Calu3 (cell line): ENCODE results near the gene DGKI. TPM values are rescaled to one million over a fixed set of nuclear protein-coding genes. Genes with fewer than 3 reads are reported as not detected.

Source experiments
- BruUV-seq: library from RNA; stranded (reverse); fragments of 400-500 nt; replicated peaks from 2 replicates; lab custom pipeline; 2021; lab: Mats Ljungman, UMichigan
- CTCF ChIA-PET: fragments of 300-600 bp; sonication (Branson Sonifier 250); formaldehyde crosslinking; loops from one replicate; lab custom pipeline; 2022; ENCODE audit warnings: antibody characterized with exemption; lab: Charles Lee
- DNase-seq: peaks from one replicate; pipeline ENCODE4 v3.0.0; 2022
- H3K27ac Mint-ChIP-seq: one replicate; pipeline ENCODE4 v1.8.0; 2022; ENCODE audit warnings: mixed read lengths; ENCODE audit not compliant: unreplicated experiment
- H3K27me3 Mint-ChIP-seq: one replicate; pipeline ENCODE4 v1.8.0; 2022; ENCODE audit warnings: mixed read lengths; ENCODE audit not compliant: unreplicated experiment
- H3K36me3 Mint-ChIP-seq: one replicate; pipeline ENCODE4 v1.8.0; 2022; ENCODE audit warnings: mild to moderate bottlenecking, moderate library complexity, mixed read lengths; ENCODE audit not compliant: insufficient read depth, unreplicated experiment
- H3K4me1 Mint-ChIP-seq: one replicate; pipeline ENCODE4 v1.8.0; 2022; ENCODE audit warnings: mild to moderate bottlenecking, low read depth, mixed read lengths; ENCODE audit not compliant: unreplicated experiment
- H3K4me3 Mint-ChIP-seq: one replicate; pipeline ENCODE4 v1.8.0; 2022; ENCODE audit warnings: mild to moderate bottlenecking, low read depth, moderate library complexity, mixed read lengths; ENCODE audit not compliant: unreplicated experiment
- H3K9me3 Mint-ChIP-seq: one replicate; pipeline ENCODE4 v1.8.0; 2022; ENCODE audit warnings: low read depth, mixed read lengths; ENCODE audit not compliant: unreplicated experiment
- CTCF ChIP-seq: fragments of 200-600 bp; IDR thresholded peaks from one replicate; pipeline ENCODE4 v1.8.0; 2022; ENCODE audit warnings: antibody characterized with exemption; ENCODE audit not compliant: unreplicated experiment
- intact Hi-C: fragments of 100-400 bp; cut with micrococcal nuclease; formaldehyde crosslinking; loops from one replicate; pipeline ENCODE4 v1.10.0; 2022; ENCODE audit not compliant: unreplicated experiment
- total RNA-seq: library from RNA; stranded (reverse); gene quantifications from 2 replicates; pipeline ENCODE4 v1.2.3, GENCODE V29; 2022

The DGKI gene
- total RNA-seq, 1 experiment from 2014 or later = not detected

- intact Hi-C loops = no loop called here
- CTCF ChIA-PET = no interaction called here
- H3K4me1 Mint-ChIP-seq = no peaks in the 10 kb centered on the region
- no peak overlapping the region for H3K27ac Mint-ChIP-seq
- no peak for DNase-seq
- no peaks in the 10 kb centered on the region for H3K36me3 Mint-ChIP-seq
- no TSS peak for BruUV-seq
- no peak for TF ChIP-seq CTCF
- H3K27me3 Mint-ChIP-seq = peaks cover 45% of the 10 kb centered on the region
- no peak overlapping the region for H3K4me3 Mint-ChIP-seq
- peaks cover 4% of the 10 kb centered on the region for H3K9me3 Mint-ChIP-seq
Measured at GRCh38 chr7:137768366-137768765, 78.4 kb downstream of the DGKI start.

GRCh38 chr7:137762334-137762733 lies 84.4 kb downstream of the DGKI start:
- Mint-ChIP-seq H3K36me3 (no peaks in the 10 kb centered on the region), H3K27ac (no peak overlapping the region), H3K27me3 (peaks cover 67% of the 10 kb centered on the region), H3K4me3 (no peak overlapping the region), H3K4me1 (no peaks in the 10 kb centered on the region), H3K9me3 (peaks cover 10% of the 10 kb centered on the region)
- intact Hi-C loops = no loop called here
- DNase-seq = no peak
- CTCF ChIA-PET = no interaction called here
- BruUV-seq = no TSS peak
- no peak for TF ChIP-seq CTCF

GRCh38 chr7:137760111-137760510 lies 86.7 kb downstream of the DGKI start:
- BruUV-seq = no TSS peak
- intact Hi-C loops = no loop called here
- Mint-ChIP-seq H3K27me3 (peaks cover 69% of the 10 kb centered on the region), H3K27ac (no peak overlapping the region), H3K4me1 (no peaks in the 10 kb centered on the region), H3K36me3 (no peaks in the 10 kb centered on the region), H3K4me3 (no peak overlapping the region), H3K9me3 (peaks cover 7% of the 10 kb centered on the region)
- CTCF ChIA-PET = no interaction called here
- no peak for TF ChIP-seq CTCF
- DNase-seq = no peak

GRCh38 chr7:137757146-137757925 lies 89.4 kb downstream of the DGKI start:
- BruUV-seq = no TSS peak
- CTCF ChIA-PET = no interaction called here
- Mint-ChIP-seq H3K36me3 (no peaks in the 10 kb centered on the region), H3K27me3 (peaks cover 75% of the 10 kb centered on the region), H3K4me1 (no peaks in the 10 kb centered on the region), H3K9me3 (peaks cover 7% of the 10 kb centered on the region), H3K27ac (no peak overlapping the region), H3K4me3 (no peak overlapping the region)
- intact Hi-C loops = no loop called here
- TF ChIP-seq CTCF = no peak
- DNase-seq = no peak
